Measurements from ENCODE around the gene COL5A3. TPM values are rescaled to one million over a fixed set of nuclear protein-coding genes. Genes with fewer than 3 reads are reported as not detected.
A peak's percentile ranks its signal among the peaks of the same experiment; 100 is the strongest.

The COL5A3 gene
- polyA plus RNA-seq (2011; rRNA removed) (15.0 and 24.9 TPM in 2 replicates), polyA minus RNA-seq (2011; rRNA and poly(A)+ RNA removed) (13.7 TPM in 2 replicates)

GRCh38 chr19:10010247-10010691, at the start of gene COL5A3:
COL5A3 (minus strand) TSS chr19:10010504; CDS start chr19:10010385, 119 bp downstream.
- Histone ChIP-seq H3K4me3 (ENCODE audit: low read depth, low read length) (peak within 1 kb of the TSS; percentile 43), H3K27me3 (ENCODE audit: control insufficient read depth, insufficient read depth, low read length) (peaks cover 10% of the 10 kb centered on the region; the same call in 1 of the 2 replicates), H3K36me3 (ENCODE audit: control insufficient read depth, insufficient read depth, low read length) (no peaks in the 10 kb centered on the region)
- POLR2A ChIA-PET = no interaction called here
- DNase-seq (ENCODE audit: low read depth) = no peak
- CTCF ChIA-PET = interaction anchor here (1.0 to 4.5 kb wide), 4 partner anchors 10 to 240 kb away, joined by 3 to 32 read pairs (median 4); no protein-coding TSS in a partner anchor
- TF ChIP-seq CTCF (IDR thresholded peaks at IDR 0.05; ENCODE audit: insufficient read depth, low read depth, low read length) = no peak

- Histone ChIP-seq H3K4me3 (ENCODE audit: low read depth, low read length) (no peak overlapping the region), H3K27me3 (ENCODE audit: control insufficient read depth, insufficient read depth, low read length) (no peaks in the 10 kb centered on the region), H3K36me3 (ENCODE audit: control insufficient read depth, insufficient read depth, low read length) (no peaks in the 10 kb centered on the region)
- POLR2A ChIA-PET = no interaction called here
- TF ChIP-seq CTCF (IDR thresholded peaks at IDR 0.05; ENCODE audit: insufficient read depth, low read depth, low read length) = no peak
- DNase-seq (ENCODE audit: low read depth) = no peak
- CTCF ChIA-PET = interaction anchor here (0.6 kb wide), 1 partner anchor 31 kb away, joined by 3 read pairs; no protein-coding TSS in a partner anchor
Observed at GRCh38 chr19:10052602-10053360, 42.5 kb upstream of the COL5A3 start.

- TF ChIP-seq CTCF (IDR thresholded peaks at IDR 0.05; ENCODE audit: insufficient read depth, low read depth, low read length) = no peak
- Histone ChIP-seq H3K4me3 (ENCODE audit: low read depth, low read length) (no peak overlapping the region), H3K36me3 (ENCODE audit: control insufficient read depth, insufficient read depth, low read length) (no peaks in the 10 kb centered on the region), H3K27me3 (ENCODE audit: control insufficient read depth, insufficient read depth, low read length) (no peaks in the 10 kb centered on the region)
- no peak for DNase-seq (ENCODE audit: low read depth)
- CTCF ChIA-PET = no interaction called here
- POLR2A ChIA-PET = no interaction called here
Observed at GRCh38 chr19:10049626-10050025, 39.3 kb upstream of the COL5A3 start.

- Histone ChIP-seq H3K36me3 (ENCODE audit: control insufficient read depth, insufficient read depth, low read length) (no peaks in the 10 kb centered on the region), H3K27me3 (ENCODE audit: control insufficient read depth, insufficient read depth, low read length) (no peaks in the 10 kb centered on the region), H3K4me3 (ENCODE audit: low read depth, low read length) (no peak overlapping the region)
- ChIA-PET POLR2A (no interaction called here), CTCF (no interaction called here)
- DNase-seq (ENCODE audit: low read depth) = no peak
- TF ChIP-seq CTCF (IDR thresholded peaks at IDR 0.05; ENCODE audit: insufficient read depth, low read depth, low read length) = no peak
Observed at GRCh38 chr19:10045371-10045770, 35.1 kb upstream of the COL5A3 start.

- POLR2A ChIA-PET = no interaction called here
- CTCF ChIA-PET = no interaction called here
- DNase-seq (ENCODE audit: low read depth) = no peak
- no peak overlapping the region for H3K4me3 ChIP-seq (ENCODE audit: low read depth, low read length)
- H3K27me3 ChIP-seq (ENCODE audit: control insufficient read depth, insufficient read depth, low read length) = no peaks in the 10 kb centered on the region
- no peak for TF ChIP-seq CTCF (IDR thresholded peaks at IDR 0.05; ENCODE audit: insufficient read depth, low read depth, low read length)
- H3K36me3 ChIP-seq (ENCODE audit: control insufficient read depth, insufficient read depth, low read length) = no peaks in the 10 kb centered on the region
Observed at GRCh38 chr19:10044390-10044789, 34.1 kb upstream of the COL5A3 start.
